Subcutaneous adipose tissue (tissue), 4 donors: ENCODE data around the gene PUM2. TPM values are rescaled to one million over a fixed set of nuclear protein-coding genes. Genes with fewer than 3 reads are reported as not detected.

Experiments used
- CTCF ChIP-seq: fragments of 450-650 bp; IDR thresholded peaks from one replicate; pipeline ENCODE4 v1.5.1; 2016; ENCODE audit warnings: low read depth, mild to moderate bottlenecking, control low read depth, antibody characterized with exemption, moderate library complexity
- total RNA-seq, 4 donors: library from RNA; depleted of rRNA; stranded (reverse); fragments of >200 nt; gene quantifications; one replicate each; pipeline ENCODE4 v1.1.0, GENCODE V29; 2016

PUM2 gene
- total RNA-seq, 4 donors from 2014 or later, result 63.9 to 87.1 (median 78.2) TPM

DNA sequence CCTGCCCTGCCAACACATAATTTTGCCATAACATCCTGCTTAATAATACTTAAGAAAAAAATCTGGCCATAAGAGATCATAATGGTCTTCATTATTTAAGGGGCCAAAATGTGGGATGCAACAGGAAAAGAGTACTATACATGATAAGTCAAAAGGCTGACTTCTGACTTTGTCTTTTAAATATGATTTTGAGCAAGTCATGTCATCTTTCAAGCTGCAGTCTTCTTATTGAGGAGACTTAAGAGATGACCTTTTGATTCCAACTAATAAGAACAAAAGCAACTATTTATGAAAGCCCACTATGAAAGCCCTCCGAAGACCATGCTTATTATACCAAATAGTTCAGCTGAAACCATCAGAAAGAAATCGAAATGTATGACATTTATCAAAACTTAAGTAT is 41.6 kb downstream of the PUM2 start:
- TF ChIP-seq CTCF, result no peak

DNA sequence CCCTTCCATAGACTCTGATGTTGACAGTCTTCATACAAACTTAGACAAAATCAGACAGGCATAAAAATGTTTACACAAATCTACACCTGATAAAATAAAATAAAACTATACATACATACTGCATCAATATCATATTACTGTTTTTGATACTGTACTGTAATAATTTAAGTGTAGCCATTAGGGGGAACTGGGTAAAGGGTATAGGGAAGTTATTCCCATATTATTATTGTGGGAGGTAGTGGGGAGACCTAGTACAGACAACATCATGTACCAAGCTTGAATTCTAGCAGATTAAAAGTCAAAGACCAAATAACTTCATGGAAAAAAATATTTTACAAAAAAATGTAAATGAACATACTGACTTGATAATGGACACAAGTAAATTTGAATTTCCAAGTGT is 43.3 kb downstream of the PUM2 start:
- no peak for TF ChIP-seq CTCF

DNA sequence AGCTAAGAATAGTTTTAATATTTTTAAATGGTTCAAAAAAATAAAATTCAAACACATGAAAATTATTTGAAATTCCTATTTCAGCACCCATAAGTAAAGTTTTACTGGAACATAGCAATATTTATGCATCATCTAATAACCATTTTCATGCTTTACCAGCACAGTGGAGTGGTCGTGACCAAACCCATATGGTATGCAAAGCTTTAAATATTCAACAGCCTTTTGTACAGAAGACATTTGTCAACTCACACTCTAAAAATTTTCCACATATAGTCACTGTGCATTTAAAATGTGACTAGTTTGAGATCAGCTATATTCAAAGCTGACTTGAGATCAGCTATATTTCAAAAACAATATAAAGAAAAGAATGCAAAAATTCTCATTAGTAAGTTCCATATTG is 46.2 kb downstream of the PUM2 start:
- TF ChIP-seq CTCF, result no peak

GRCh38 chr2:20303966-20304365 is 46.7 kb downstream of the PUM2 start:
- no peak for TF ChIP-seq CTCF

- no peak for TF ChIP-seq CTCF
These were observed 48.6 kb downstream of the PUM2 start for GRCh38 chr2:20302019-20302418.

GRCh38 chr2:20300656-20301055 is 50.0 kb downstream of the PUM2 start:
- TF ChIP-seq CTCF, result no peak

DNA sequence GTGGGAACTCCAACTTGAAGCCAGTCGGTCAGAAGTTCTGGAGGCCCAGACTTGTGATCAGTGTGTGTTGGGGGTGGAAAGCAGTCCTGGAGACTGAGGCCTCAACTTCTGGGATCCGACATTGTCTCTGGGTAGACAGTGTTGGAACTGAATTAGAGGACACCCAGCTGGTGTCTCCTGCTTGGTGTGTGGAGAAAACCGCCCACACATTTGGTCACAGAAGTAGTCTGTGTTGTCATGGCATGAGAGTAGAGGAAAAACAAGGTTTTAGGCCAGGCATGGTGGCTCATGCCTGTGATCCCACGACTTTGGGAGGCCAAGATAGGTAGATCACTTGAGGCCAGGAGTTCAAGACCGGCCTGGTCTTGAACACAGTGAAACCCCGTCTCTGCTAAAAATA is 51.5 kb downstream of the PUM2 start:
- no peak for TF ChIP-seq CTCF
